HL-60 (cell line): ENCODE measurements around the gene OR2H2.

Experiments
- SPI1 ChIP-seq: IDR thresholded peaks from 2 replicates; pipeline ENCODE4 v1.6.1; 2012; ENCODE audit warnings: low read depth, mild to moderate bottlenecking, borderline replicate concordance
- TF ChIP-seq, protein P1 (sequence below): IDR thresholded peaks from one replicate; pipeline ENCODE4 v1.5.1; 2011; ENCODE audit warnings: low read length, control low read depth, inconsistent platforms; ENCODE audit not compliant: insufficient read depth
- TF ChIP-seq, protein P2 (sequence below): IDR thresholded peaks from 2 replicates; pipeline ENCODE4 v1.6.1; 2012; ENCODE audit warnings: low read depth; ENCODE audit not compliant: insufficient replicate concordance

DNA sequence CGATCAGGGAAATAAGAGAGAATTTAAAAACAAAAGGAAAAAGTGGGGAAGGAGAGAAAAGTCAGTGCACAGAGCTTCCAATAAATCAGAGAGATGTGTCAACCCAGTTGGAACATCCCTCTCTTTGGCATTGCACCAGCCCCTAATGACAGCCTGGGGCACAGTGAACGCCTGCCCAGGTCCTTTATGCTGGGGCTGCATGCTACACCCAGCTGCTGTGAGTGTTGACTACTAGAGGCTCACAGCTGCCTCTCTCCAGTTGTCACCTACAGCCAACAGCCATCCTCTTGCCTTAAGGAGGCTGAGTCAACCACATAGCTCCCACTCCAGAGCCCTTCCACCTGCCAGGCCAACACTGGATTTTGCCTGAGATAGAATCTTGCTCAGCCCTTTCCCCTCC lies 19.0 kb downstream of the OR2H2 start:
- TF ChIP-seq, protein P1, sequence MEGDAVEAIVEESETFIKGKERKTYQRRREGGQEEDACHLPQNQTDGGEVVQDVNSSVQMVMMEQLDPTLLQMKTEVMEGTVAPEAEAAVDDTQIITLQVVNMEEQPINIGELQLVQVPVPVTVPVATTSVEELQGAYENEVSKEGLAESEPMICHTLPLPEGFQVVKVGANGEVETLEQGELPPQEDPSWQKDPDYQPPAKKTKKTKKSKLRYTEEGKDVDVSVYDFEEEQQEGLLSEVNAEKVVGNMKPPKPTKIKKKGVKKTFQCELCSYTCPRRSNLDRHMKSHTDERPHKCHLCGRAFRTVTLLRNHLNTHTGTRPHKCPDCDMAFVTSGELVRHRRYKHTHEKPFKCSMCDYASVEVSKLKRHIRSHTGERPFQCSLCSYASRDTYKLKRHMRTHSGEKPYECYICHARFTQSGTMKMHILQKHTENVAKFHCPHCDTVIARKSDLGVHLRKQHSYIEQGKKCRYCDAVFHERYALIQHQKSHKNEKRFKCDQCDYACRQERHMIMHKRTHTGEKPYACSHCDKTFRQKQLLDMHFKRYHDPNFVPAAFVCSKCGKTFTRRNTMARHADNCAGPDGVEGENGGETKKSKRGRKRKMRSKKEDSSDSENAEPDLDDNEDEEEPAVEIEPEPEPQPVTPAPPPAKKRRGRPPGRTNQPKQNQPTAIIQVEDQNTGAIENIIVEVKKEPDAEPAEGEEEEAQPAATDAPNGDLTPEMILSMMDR = no peak
- no peak for TF ChIP-seq SPI1
- TF ChIP-seq, protein P2, sequence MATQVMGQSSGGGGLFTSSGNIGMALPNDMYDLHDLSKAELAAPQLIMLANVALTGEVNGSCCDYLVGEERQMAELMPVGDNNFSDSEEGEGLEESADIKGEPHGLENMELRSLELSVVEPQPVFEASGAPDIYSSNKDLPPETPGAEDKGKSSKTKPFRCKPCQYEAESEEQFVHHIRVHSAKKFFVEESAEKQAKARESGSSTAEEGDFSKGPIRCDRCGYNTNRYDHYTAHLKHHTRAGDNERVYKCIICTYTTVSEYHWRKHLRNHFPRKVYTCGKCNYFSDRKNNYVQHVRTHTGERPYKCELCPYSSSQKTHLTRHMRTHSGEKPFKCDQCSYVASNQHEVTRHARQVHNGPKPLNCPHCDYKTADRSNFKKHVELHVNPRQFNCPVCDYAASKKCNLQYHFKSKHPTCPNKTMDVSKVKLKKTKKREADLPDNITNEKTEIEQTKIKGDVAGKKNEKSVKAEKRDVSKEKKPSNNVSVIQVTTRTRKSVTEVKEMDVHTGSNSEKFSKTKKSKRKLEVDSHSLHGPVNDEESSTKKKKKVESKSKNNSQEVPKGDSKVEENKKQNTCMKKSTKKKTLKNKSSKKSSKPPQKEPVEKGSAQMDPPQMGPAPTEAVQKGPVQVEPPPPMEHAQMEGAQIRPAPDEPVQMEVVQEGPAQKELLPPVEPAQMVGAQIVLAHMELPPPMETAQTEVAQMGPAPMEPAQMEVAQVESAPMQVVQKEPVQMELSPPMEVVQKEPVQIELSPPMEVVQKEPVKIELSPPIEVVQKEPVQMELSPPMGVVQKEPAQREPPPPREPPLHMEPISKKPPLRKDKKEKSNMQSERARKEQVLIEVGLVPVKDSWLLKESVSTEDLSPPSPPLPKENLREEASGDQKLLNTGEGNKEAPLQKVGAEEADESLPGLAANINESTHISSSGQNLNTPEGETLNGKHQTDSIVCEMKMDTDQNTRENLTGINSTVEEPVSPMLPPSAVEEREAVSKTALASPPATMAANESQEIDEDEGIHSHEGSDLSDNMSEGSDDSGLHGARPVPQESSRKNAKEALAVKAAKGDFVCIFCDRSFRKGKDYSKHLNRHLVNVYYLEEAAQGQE = no peak
